Esophagus muscularis mucosa (tissue), 4 donors: ENCODE results near the gene USP28. TPM values are rescaled to one million over a fixed set of nuclear protein-coding genes. Genes with fewer than 3 reads are reported as not detected.
"Not testable (repeated sequence)": the region's sequence is repeated elsewhere in the genome, so short reads cannot be mapped to it uniquely, and the experiment has no call there.

Experiments
- DNase-seq: peaks from one replicate; pipeline ENCODE4 v3.0.0-alpha.2; 2017; ENCODE audit errors: extremely low spot score
- H3K27ac ChIP-seq, 4 donors: fragments of 200-600 bp; sonication (generic); replicated peaks in 1 of 4; 1 replicate in 3 of 4; 2 replicates in 1 of 4; pipeline ENCODE4 v1.5.1; 2016 to 2019; ENCODE audit warnings: mild to moderate bottlenecking in 1 of 4
- H3K27me3 ChIP-seq, 4 donors: fragments of 200-600 bp; sonication (generic); one replicate each; pipeline versions ENCODE4 v1.5.1 to v1.6.0; 2016 to 2019
- H3K36me3 ChIP-seq, 4 donors: fragments of 200-600 bp; sonication (generic); one replicate each; pipeline ENCODE4 v1.5.1; 2016 to 2019
- H3K4me1 ChIP-seq, 4 donors: fragments of 200-600 bp; sonication (generic); one replicate each; pipeline ENCODE4 v1.5.1; 2016 to 2019
- H3K4me3 ChIP-seq, 4 donors: fragments of 200-600 bp; sonication (generic); 1 replicate in 2 of 4; 2 replicates in 2 of 4; pipeline ENCODE4 v1.5.1; 2016 to 2019; ENCODE audit warnings: mild to moderate bottlenecking in 4 of 4, moderate library complexity in 1 of 4
- H3K9me3 ChIP-seq, 4 donors: fragments of 200-600 bp; sonication (generic); 1 replicate in 3 of 4; 2 replicates in 1 of 4; pipeline ENCODE4 v1.5.1; 2016 to 2019
- EP300 ChIP-seq: sonication (generic); formaldehyde crosslinking; IDR thresholded peaks from one replicate; pipeline ENCODE4 v1.6.1; 2017; ENCODE audit warnings: antibody characterized with exemption
- POLR2A ChIP-seq: fragments of 450-650 bp; IDR thresholded peaks from one replicate; pipeline ENCODE4 v1.6.1; 2017; ENCODE audit warnings: antibody characterized with exemption, moderate library complexity, mild to moderate bottlenecking, low read depth
- POLR2AphosphoS5 ChIP-seq, 2 donors: sonication (generic); formaldehyde crosslinking; IDR thresholded peaks; one replicate each; pipeline ENCODE4 v1.6.1; 2017; ENCODE audit warnings: antibody characterized with exemption in 2 of 2
- WGBS: methylation state at CpG from one replicate; pipeline ENCODE4 v1.1.5; 2018; 5-methylcytosine and 5-hydroxymethylcytosine counted together
- intact Hi-C: fragments of 100-400 bp; cut with DNase I; formaldehyde crosslinking; loops from one replicate; pipeline ENCODE4 v1.15.1; 2023
- total RNA-seq, 4 donors: library from RNA; depleted of rRNA; stranded (reverse); fragments of >200 nt; gene quantifications; one replicate each; pipeline versions ENCODE4 v1.1.0 to v1.2.1, GENCODE V29; 2016
- TF ChIP-seq, protein P1 (sequence below), 3 experiments: fragments of 200-600 bp in 2 of 3; fragments of 450-650 bp in 1 of 3; sonication (generic) in 2 of 3; IDR thresholded peaks; one replicate each; pipeline ENCODE4 v1.5.1; 2017 to 2019; ENCODE audit warnings: antibody characterized with exemption in 3 of 3, mild to moderate bottlenecking in 2 of 3, moderate library complexity in 1 of 3

The USP28 gene
- total RNA-seq, 4 donors from 2014 or later, result 25.2 to 45.9 (median 35.3) TPM

DNA sequence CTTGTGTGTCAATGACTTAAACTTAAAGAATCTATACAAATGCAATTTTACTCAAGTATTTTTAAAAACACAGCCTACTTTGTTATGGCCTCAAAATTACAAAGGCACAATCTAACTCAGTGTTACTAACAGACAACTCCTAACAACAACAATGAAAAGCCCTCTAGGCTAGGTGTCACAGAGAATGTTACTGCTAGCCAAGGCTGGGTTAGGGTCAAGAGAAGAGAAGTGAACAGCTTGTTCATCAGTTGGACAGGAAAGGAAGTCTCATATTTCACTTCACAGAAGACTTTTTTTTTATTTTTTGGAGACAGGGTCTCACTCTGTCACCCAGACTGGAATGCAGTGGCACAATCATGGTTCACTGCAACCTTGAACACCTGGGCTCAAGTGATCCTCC, 69.7 kb downstream of the USP28 start:
- Histone ChIP-seq H3K4me3 (no peak overlapping the region), H3K27me3 (no peaks in the 10 kb centered on the region), H3K9me3 (no peaks in the 10 kb centered on the region), H3K36me3 (peaks cover 50 to 98% (median 89%) of the 10 kb centered on the region in 4 donors), H3K4me1 (no peaks in the 10 kb centered on the region), H3K27ac (no peak overlapping the region)
- TF ChIP-seq EP300, result no peak
- TF ChIP-seq, protein P1, sequence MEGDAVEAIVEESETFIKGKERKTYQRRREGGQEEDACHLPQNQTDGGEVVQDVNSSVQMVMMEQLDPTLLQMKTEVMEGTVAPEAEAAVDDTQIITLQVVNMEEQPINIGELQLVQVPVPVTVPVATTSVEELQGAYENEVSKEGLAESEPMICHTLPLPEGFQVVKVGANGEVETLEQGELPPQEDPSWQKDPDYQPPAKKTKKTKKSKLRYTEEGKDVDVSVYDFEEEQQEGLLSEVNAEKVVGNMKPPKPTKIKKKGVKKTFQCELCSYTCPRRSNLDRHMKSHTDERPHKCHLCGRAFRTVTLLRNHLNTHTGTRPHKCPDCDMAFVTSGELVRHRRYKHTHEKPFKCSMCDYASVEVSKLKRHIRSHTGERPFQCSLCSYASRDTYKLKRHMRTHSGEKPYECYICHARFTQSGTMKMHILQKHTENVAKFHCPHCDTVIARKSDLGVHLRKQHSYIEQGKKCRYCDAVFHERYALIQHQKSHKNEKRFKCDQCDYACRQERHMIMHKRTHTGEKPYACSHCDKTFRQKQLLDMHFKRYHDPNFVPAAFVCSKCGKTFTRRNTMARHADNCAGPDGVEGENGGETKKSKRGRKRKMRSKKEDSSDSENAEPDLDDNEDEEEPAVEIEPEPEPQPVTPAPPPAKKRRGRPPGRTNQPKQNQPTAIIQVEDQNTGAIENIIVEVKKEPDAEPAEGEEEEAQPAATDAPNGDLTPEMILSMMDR (IDR thresholded peaks at IDR 0.05), result no peak
- DNase-seq, result no peak
- intact Hi-C loops, result no loop called here

DNA sequence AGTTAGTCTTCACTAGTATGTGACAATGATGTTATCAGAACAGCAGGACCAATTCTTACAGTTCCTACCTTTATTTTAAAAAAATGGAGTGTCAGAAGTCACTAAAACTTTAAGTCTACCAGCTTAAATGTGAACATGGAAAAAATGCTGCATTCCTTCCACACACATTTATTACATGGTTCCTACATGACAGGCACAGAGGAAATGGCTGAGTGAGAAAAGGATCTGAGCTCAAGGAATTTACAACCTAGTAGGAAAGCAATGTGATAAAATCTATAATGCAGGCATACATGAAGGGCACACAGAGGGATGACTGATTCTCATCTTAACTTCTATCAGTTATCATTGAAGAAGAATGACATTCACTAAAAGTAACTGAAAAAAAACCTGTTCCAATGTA, 72.8 kb downstream of the USP28 start:
- Histone ChIP-seq H3K36me3 (peaks cover 49 to 98% (median 91%) of the 10 kb centered on the region in 4 donors), H3K27me3 (no peaks in the 10 kb centered on the region), H3K4me1 (no peaks in the 10 kb centered on the region), H3K4me3 (no peak overlapping the region), H3K9me3 (no peaks in the 10 kb centered on the region), H3K27ac (no peak overlapping the region)
- intact Hi-C loops, result no loop called here
- no peak for DNase-seq
- TF ChIP-seq POLR2A (no peak), POLR2AphosphoS5 (IDR thresholded peaks at IDR 0.05) (no peak), EP300 (no peak)
- TF ChIP-seq, protein P1 (IDR thresholded peaks at IDR 0.05), result no peak

DNA sequence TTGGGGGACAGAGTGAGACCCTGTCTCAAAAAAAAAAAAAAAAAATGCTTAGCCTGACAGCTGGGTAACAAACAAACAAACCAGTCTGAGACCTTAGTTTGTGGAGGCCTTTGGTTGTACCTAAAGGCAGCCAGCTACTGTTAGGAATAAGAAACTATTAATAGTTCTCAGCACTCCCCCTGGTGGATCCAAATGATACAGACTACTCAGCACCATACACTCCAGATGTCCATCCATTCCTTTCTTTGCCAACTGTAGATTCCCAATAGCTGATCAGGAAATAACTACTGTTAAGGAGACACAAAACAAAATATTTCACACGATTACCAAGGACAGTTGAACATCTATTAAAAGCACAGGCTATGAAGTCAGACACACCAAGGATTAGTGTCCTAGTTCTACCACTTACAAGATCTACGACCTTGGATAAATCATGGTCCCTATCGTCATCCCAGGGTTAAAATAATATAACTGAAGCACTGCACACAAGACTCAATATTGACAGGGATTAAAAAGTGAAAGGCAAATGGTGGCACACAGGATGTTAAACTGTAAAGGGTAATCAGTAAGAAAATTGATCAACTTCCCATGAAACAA, 78.6 kb downstream of the USP28 start:
- Histone ChIP-seq H3K27ac (no peak overlapping the region), H3K4me3 (no peak overlapping the region), H3K27me3 (no peaks in the 10 kb centered on the region), H3K4me1 (no peaks in the 10 kb centered on the region), H3K36me3 (peaks cover 19 to 44% (median 38%) of the 10 kb centered on the region in 4 donors), H3K9me3 (no peaks in the 10 kb centered on the region)
- DNase-seq, result no peak
- intact Hi-C loops, result loop anchor here (5.0 kb wide), 1 partner anchor 489 kb away; no protein-coding TSS in a partner anchor
- WGBS, result 78% methylated on average over 3 of the region's 3 CpGs
- TF ChIP-seq POLR2AphosphoS5 (IDR thresholded peaks at IDR 0.05) (no peak), EP300 (no peak), POLR2A (no peak)
- TF ChIP-seq, protein P1 (IDR thresholded peaks at IDR 0.05), result peak; percentile 50 to 72 (median 56)

DNA sequence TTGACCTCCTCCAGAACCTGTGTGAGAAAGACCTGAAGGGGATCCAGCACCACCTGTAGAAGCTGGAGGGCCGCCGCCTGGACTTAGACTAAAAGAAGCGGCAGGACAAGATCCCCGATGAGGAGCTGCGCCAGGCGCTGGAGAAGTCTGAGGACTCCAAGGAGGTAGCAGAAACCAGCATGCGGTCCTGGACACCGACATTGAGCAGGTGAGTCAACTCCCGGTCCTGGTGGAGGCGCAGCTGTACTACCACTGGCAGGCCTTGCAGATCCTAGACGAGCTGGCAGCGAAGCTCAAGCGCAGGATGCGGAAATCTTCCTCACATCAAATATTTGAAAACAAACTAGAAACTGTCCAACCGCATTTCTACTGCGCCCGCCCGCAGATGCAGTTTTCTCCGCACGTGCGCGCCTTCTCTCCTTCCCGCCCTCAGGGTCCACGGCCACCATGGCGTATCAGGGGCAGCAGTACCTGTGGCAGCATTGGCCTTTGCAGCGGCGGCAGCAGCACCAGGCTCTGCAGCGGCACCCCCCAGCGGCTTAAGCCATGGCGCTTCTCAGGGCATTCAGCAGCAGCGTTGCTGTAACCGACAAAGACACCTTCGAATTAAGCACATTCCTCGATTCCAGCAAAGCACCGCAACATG, 85.6 kb downstream of the USP28 start:
- H3K36me3 ChIP-seq, result no peaks in the 10 kb centered on the region
- H3K27ac ChIP-seq, result no peak overlapping the region
- H3K27me3 ChIP-seq, result peaks cover 0 to 5% (median 0%) of the 10 kb centered on the region in 4 donors
- intact Hi-C loops, result no loop called here
- H3K9me3 ChIP-seq, result no peaks in the 10 kb centered on the region
- no peaks in the 10 kb centered on the region for H3K4me1 ChIP-seq
- no peak overlapping the region for H3K4me3 ChIP-seq
- 90% methylated on average over 35 of the region's 35 CpGs for WGBS
- TF ChIP-seq POLR2AphosphoS5 (IDR thresholded peaks at IDR 0.05), result no peak
- no peak for TF ChIP-seq POLR2A
- TF ChIP-seq, protein P1 (IDR thresholded peaks at IDR 0.05), result no peak
- no peak for TF ChIP-seq EP300
- DNase-seq, result no peak

DNA sequence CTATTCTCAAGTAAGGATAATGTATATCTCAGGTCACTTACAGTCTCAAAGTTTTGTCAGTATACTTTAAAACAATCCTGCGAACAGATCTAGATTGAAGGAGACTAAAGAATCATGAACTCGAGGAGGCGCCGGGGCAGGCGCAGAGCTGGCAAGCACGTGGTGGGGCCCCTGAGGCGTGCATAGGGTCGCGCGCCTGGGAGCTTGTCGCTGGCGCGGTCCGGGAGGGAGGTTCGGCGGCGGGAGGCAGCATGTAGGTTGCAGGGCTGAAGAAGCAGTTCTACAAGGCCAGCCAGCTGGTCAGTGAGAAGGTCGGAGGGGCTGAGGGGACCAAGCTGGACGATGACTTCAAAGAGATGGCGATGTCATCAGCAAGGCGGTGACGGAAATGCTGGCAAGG, 86.4 kb downstream of the USP28 start:
- intact Hi-C loops, H3K36me3 ChIP-seq, H3K27ac ChIP-seq, H3K4me3 ChIP-seq, H3K9me3 ChIP-seq, DNase-seq, H3K27me3 ChIP-seq, H3K4me1 ChIP-seq: not testable (repeated sequence)
- WGBS, result 88% methylated on average over 22 of the region's 22 CpGs
